GM19035 (cell line): ENCODE results near the gene NTRK3.

Experiments
- ATAC-seq: cut with Tn5 transposase; IDR thresholded peaks from one replicate; pipeline ENCODE4 v1.9.1; 2021; ENCODE audit not compliant: unreplicated experiment

The NTRK3 gene

GRCh38 chr15:88232771-88233201, 23.8 kb downstream of the NTRK3 start:
- no peak for ATAC-seq

GRCh38 chr15:88231909-88232644, 24.5 kb downstream of the NTRK3 start:
- no peak for ATAC-seq

GRCh38 chr15:88230823-88231222, 25.7 kb downstream of the NTRK3 start:
- no peak for ATAC-seq

DNA sequence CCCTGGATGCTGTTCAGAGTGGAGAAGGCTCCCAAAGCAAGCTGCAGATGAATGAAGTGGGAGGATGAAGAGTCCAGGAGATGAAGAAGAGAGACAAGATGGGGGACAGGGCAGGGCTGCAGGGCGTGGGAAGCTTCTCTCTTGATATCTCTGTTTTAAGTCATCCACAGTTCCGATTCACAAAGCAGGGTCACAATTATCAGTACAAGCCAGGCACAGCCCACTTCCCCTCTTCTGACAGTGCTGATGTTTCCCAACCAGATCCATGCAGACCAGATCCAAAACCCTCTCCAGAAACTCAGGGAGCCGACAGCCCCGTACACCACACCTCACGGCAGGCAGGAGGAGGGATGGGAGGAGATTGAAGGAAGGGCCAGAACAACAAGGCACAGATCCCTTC, 31.1 kb downstream of the NTRK3 start:
- no peak for ATAC-seq

DNA sequence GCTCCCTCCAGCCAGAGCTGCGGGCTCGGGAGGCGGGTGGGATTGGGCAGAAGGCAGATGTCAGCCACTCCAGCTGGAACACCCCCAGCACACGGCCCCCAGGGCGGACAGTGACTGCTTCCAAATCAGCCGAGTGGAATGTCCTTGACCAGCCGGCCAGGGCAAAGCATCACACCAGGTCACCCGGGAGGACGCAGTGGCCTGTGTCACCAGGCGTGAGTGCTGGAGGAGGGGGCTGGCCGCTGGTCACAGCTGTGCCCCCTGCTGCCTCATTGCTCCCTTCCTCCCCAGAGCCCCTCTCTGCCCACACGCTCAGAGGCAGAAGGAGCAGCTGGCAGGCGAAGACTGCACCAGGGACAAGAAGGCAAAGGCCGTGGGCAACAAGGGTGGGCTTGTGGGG, 33.5 kb downstream of the NTRK3 start:
- no peak for ATAC-seq

DNA sequence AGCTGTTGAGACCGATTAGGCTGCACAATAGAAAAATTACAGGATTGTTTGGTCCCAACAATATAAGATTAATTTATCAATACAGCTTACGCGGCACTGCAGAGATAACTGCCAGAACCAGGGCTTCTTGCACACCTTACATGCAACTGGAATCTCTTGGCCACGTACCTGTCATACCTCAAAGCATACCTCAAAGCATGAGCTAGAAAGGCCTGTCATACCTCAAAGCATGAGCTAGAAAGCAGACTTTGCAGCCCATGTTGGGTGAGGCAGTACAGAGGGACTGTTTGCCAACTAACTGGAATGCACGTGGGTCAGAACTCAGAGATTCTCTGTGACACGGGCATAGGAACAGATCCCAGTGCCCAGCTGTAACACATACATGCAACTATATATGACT, 34.7 kb downstream of the NTRK3 start:
- ATAC-seq = no peak

DNA sequence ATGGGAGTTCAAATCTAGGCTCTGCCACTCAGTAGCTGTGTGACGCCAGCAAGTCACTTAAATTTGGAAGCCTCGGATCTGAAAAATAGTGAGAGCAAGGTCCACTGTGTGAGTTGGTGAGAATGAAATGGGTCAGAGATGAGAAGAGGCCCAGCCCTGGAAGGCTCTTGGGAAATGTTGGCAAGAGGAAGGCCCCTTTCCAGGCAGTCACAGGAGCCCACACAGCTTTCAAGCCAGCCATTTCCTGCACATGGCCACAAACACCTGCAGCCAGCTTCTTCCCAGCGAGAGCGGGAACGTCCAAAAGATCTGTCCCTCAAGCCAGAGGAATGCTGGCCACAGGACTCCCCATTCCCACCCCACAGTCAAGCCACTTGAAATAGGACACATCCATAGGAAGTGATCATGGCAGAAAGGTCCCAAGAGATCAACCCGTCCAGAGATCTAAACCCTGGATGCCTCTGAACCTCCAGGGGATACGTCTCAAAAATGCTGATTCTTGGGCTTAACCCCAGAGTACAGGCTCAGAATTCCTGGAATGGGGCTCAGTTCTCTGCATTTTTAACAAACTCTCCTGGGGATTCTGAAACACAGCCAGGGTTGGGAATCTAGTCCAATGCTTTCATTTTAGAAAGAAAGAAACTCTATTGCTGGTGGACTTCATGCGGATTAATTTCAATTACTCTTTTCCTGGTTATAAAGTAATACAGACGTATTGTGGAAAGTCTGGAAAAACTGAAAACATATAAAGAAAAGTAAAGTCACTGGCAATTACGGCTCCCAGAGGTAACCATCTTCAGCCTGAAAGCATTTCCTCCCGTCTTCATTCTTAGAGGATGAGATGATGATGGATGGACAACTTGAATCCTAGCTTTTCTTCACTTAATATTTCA, 35.9 kb downstream of the NTRK3 start:
- ATAC-seq = no peak

DNA sequence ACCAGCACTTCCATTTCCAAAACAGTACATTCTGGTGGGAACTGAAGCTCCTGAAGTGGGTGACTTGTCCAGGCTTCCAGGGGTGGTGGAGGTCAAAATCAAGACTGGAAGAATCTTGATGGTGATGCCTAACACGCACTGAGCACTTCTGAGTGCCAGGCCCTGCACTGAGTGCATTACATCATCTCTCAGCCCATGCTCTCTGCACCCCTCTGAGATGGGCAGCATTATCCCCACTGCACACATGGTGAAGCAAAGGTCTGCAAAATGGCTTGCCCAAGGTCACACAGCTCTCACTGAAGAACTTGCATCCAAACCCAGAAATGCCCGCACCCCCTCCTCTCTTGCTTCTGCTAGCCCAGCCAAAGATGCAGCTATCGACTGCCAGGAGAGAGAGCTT, 36.9 kb downstream of the NTRK3 start:
- no peak for ATAC-seq

DNA sequence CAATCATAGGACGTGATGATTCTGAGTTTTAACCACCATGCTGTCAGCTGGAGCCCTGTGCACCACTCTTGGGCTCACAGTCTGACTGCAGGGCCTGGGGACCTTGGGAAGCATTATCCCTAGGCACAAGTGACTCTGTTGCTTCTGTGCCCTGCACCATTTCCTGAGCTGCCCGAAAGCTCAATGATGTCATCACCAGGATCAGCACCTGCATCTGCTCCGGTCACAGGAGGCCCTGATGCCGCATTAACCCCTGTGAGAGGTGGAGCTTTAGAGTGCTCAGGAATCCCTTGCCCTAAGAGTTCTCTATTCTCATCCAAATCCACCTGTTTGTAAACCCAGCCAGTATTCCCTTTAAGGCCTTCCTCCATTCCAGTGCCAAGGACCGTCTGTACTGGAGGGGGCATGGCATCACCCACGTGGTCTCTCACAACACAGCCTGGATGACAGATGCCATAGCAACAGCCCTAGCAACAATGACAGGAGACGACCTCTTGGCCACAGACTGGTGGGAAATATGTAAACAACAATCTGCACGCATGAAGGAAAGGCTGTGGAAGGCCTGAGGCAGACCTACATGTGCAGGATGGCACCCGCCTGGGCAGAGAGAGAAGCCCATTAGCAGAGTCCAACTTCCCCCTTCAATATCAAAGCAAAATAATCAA, 37.9 kb downstream of the NTRK3 start:
- ATAC-seq = no peak

GRCh38 chr15:88215066-88215648, 41.4 kb downstream of the NTRK3 start:
- ATAC-seq = no peak

DNA sequence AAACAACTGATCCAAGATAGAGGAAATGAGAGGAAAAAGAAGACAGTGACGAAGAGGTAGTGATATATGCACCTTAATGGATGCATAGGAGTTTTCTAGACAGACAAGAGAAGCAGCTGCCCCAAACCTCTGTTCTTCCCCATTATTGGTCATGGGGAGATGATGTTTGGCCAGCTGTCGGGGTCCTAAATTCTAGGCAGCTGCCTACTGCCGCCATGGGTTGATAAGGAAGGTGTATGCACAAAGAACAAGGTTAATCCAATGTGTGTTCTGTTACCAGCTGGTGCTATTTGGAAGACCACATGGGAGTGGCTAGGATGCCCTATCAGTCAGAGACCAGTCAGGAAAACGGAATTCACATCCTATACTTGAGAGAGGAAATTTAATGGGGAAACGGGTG, 47.4 kb downstream of the NTRK3 start:
- ATAC-seq = no peak

DNA sequence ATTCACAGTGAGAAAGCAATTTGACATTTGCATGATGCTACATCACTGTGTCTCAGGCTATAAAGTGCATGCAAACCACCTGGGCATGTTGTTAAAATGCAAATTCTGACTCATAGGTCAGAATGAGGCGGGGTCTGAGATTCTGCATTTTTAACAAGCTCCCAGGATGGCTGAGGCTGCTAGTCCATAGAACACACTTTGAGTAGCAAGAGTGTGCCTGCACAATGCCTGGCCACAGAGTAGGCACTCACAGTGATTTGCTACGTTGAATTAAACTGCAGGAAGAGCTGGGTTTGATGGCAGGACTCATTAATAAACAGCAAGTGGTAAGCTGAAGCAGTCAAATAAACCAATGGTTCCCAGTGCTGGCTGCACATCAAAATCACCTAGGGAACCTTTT, 48.1 kb downstream of the NTRK3 start:
- ATAC-seq = no peak

DNA sequence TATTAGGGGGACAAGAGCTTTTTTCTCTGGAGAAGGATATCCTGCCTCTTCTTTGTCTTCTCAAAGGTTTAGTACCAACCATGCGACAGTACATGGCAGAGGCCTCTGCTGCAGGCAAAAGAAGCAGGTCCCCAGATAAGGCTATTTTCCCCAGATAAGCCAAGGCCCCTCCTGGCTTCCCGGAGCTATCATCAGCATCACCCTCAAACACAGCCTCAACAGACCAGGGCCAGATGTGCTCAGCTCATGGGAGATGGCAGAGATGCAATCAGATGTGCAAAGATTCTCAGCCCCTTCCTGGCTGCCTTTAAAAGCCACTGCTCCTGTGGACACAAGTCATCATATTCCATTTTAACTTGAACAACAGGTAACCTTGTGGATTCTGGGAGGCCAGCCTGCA, 49.0 kb downstream of the NTRK3 start:
- no peak for ATAC-seq

GRCh38 chr15:88204584-88204983, 52.0 kb downstream of the NTRK3 start:
- no peak for ATAC-seq

DNA sequence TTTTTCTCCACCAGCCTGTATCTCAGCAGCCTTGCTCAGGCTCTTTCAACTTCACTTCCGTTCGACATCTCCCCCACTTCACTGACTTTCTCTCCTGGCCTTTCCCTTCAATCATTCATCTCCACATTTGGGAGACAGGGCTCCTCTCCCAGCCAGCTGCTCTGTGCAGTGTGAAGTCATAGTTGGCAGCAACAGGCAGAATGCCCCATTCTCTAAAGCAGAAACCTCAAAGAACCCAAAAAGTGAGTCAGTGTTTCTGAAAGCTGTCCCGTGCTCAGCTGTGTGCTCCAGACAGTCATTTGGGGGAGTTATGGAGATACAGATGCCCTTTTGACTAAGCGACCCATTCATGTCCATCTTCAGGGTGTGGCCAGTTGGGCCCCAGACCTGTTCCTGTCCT, 54.3 kb downstream of the NTRK3 start:
- ATAC-seq = no peak

DNA sequence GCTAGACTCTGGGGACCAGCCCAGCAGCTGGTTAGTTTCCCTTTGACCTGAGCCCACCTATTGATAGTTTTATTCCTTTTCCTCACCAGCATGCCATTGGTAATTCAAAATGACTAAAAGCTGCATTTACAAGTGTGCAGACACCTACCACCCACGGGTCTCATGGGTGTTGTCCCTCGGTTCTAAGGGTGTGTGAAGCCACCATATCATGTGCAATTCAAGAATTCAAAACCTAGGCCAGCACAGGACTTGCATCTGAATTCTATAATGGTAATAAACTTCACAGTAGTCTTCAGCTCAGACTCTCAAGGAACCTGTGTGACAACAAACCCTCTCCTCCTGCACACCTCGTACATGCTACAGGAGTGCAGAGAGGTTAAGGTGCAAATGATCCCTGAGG, 55.3 kb downstream of the NTRK3 start:
- ATAC-seq = no peak

GRCh38 chr15:88196961-88197360, 59.6 kb downstream of the NTRK3 start:
- no peak for ATAC-seq

DNA sequence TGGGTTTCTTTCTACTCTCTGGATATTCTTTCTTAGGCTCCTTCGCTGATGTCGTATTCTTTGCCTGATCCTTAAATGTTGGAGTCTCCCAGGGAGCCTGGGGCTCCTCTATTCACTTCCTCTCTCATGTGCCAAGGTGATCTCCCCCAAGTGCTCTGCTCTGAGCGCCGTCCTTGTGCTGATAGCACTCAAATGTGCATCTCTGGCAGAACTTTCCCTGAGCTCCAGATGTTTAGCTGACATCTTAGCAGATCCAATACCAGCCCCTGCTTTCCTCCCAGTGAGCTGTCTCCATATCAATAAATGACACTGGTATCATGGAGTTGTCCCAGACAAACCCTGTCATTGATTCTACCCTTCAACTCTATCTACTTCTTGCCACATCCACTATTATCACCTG, 62.4 kb downstream of the NTRK3 start:
- ATAC-seq = no peak

- no peak for ATAC-seq
Measured at GRCh38 chr15:88193415-88193814, 63.1 kb downstream of the NTRK3 start.

- no peak for ATAC-seq
Measured at GRCh38 chr15:88191812-88192165, 64.8 kb downstream of the NTRK3 start.

DNA sequence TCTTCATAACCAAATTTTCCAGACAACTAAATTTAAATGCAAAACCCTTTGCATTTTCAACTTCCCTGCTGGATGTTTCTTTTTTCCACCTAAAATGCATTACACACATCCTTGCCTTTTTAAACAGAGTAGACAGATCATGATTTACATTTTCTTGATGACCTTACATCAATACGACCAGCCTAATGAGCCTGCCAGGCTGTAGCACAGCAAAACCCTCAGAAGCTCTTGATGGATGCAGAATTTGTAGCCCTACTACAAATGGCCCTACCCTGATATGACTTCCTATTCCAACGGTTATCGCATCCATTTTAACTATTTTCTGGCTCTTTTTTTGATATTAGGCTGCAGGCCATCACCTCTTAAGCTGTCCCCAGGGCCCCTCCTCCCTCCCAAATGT, 66.3 kb downstream of the NTRK3 start:
- no peak for ATAC-seq

- no peak for ATAC-seq
Measured at GRCh38 chr15:88188300-88188699, 68.2 kb downstream of the NTRK3 start.
